ENCODE data around the gene BICD2.
A peak's percentile ranks its signal among the peaks of the same experiment; 100 is the strongest.

The BICD2 gene

GRCh38 chr9:92711844-92712243 lies 52.8 kb downstream of the BICD2 start:
- DNase-seq, result no peak

GRCh38 chr9:92711146-92711545 lies 53.5 kb downstream of the BICD2 start:
- no peak for DNase-seq

GRCh38 chr9:92710368-92710767 lies 54.3 kb downstream of the BICD2 start:
- no peak for DNase-seq

- no peak for DNase-seq
Measured at GRCh38 chr9:92709954-92710353, 54.7 kb downstream of the BICD2 start.

- DNase-seq, result no peak
Measured at GRCh38 chr9:92709240-92709639, 55.4 kb downstream of the BICD2 start.

- DNase-seq, result no peak
Measured at GRCh38 chr9:92707530-92707929, 57.1 kb downstream of the BICD2 start.

GRCh38 chr9:92706218-92706940 lies 58.3 kb downstream of the BICD2 start:
- DNase-seq, result no peak

- no peak for DNase-seq
Measured at GRCh38 chr9:92704528-92704927, 60.1 kb downstream of the BICD2 start.

- DNase-seq, result no peak
Measured at GRCh38 chr9:92696619-92697018, 68.0 kb downstream of the BICD2 start.

GRCh38 chr9:92686954-92687353 lies 77.7 kb downstream of the BICD2 start:
- no peak for DNase-seq

GRCh38 chr9:92685022-92685421 lies 79.6 kb downstream of the BICD2 start:
- no peak for DNase-seq

- no peak for DNase-seq
Measured at GRCh38 chr9:92682269-92682668, 82.4 kb downstream of the BICD2 start.

- no peak for DNase-seq
Measured at GRCh38 chr9:92680166-92681119, 84.2 kb downstream of the BICD2 start.

- DNase-seq, result no peak
Measured at GRCh38 chr9:92679413-92680165, 85.0 kb downstream of the BICD2 start.

- no peak for DNase-seq
Measured at GRCh38 chr9:92671323-92671722, 93.3 kb downstream of the BICD2 start.

- peak; percentile 98 for DNase-seq
Measured at GRCh38 chr9:92669890-92670708, 94.5 kb downstream of the BICD2 start, which contains the start of gene IPPK. Gene IPPK, minus strand, starts transcription at chr9:92670131. Its CDS starts 143 bp downstream, at chr9:92669988.

- DNase-seq, result no peak
Measured at GRCh38 chr9:92669527-92669889, 95.1 kb downstream of the BICD2 start.

- no peak for DNase-seq
Measured at GRCh38 chr9:92668746-92669526, 95.7 kb downstream of the BICD2 start.

GRCh38 chr9:92666912-92667532 lies 97.6 kb downstream of the BICD2 start:
- no peak for DNase-seq

- no peak for DNase-seq
Measured at GRCh38 chr9:92666236-92666635, 98.4 kb downstream of the BICD2 start.

- no peak for DNase-seq
Measured at GRCh38 chr9:92665836-92666235, 98.8 kb downstream of the BICD2 start.
